GM23338 (cell line): ENCODE results near the gene ATCAY. TPM values are rescaled to one million over a fixed set of nuclear protein-coding genes. Genes with fewer than 3 reads are reported as not detected.

Source experiments
- ATAC-seq: fragments of 200-7000 bp; cut with Tn5 transposase; 3 replicates; pipeline ENCODE4 v1.9.1; 2020
- DNase-seq: peaks from one replicate; pipeline ENCODE4 v3.0.0-alpha.2; 2015; ENCODE audit warnings: low spot score
- H2AFZ ChIP-seq: fragments of 200-600 bp; sonication (generic); 2 replicates; pipeline ENCODE4 v1.8.0; 2016; ENCODE audit warnings: antibody characterized with exemption, mild to moderate bottlenecking, moderate library complexity
- H3F3A ChIP-seq: fragments of 200-600 bp; sonication (generic); replicated peaks from 2 replicates; pipeline ENCODE4 v1.8.0; 2017; ENCODE audit warnings: antibody characterized with exemption, mixed run types, low read depth
- H3K27ac ChIP-seq: fragments of 200-600 bp; sonication (generic); 2 replicates; pipeline ENCODE4 v1.6.1; 2016; ENCODE audit warnings: low read depth
- H3K27me3 ChIP-seq: fragments of 200-600 bp; sonication (generic); 2 replicates; pipeline ENCODE4 v1.8.0; 2016; ENCODE audit warnings: mild to moderate bottlenecking, mixed run types, moderate library complexity; ENCODE audit not compliant: insufficient read depth
- H3K36me3 ChIP-seq: fragments of 200-600 bp; sonication (generic); 2 replicates; pipeline ENCODE4 v1.8.0; 2016; ENCODE audit warnings: mild to moderate bottlenecking; ENCODE audit not compliant: insufficient read depth
- H3K4me1 ChIP-seq: fragments of 200-600 bp; sonication (generic); 2 replicates; pipeline ENCODE4 v1.8.0; 2016; ENCODE audit warnings: mild to moderate bottlenecking, moderate library complexity; ENCODE audit not compliant: insufficient read depth
- H3K4me2 ChIP-seq: fragments of 200-600 bp; sonication (generic); 2 replicates; pipeline ENCODE4 v1.7.1; 2017; ENCODE audit warnings: mixed run types
- H3K4me3 ChIP-seq: fragments of 200-600 bp; sonication (generic); 2 replicates; pipeline ENCODE4 v1.6.1; 2016; ENCODE audit warnings: mixed run types
- H3K79me2 ChIP-seq: fragments of 200-600 bp; sonication (generic); replicated peaks from 2 replicates; pipeline ENCODE4 v1.8.0; 2017; ENCODE audit warnings: mild to moderate bottlenecking; ENCODE audit not compliant: insufficient read depth
- H3K9me2 ChIP-seq: fragments of 200-600 bp; sonication (generic); 2 replicates; pipeline ENCODE4 v1.8.0; 2017; ENCODE audit not compliant: insufficient read depth
- H4K20me1 ChIP-seq: fragments of 200-600 bp; sonication (generic); replicated peaks from 2 replicates; pipeline ENCODE4 v1.8.0; 2017; ENCODE audit warnings: mild to moderate bottlenecking; ENCODE audit not compliant: insufficient read depth
- H3K27ac Mint-ChIP-seq: 2 replicates; pipeline ENCODE4 v1.8.0; 2020; ENCODE audit warnings: inconsistent platforms, mild to moderate bottlenecking, moderate library complexity, mixed read lengths
- H3K27me3 Mint-ChIP-seq: 3 replicates; pipeline ENCODE4 v1.8.0; 2022; ENCODE audit warnings: low read depth, mild to moderate bottlenecking, moderate library complexity, mixed read lengths, inconsistent platforms; ENCODE audit not compliant: insufficient read depth, poor library complexity
- H3K36me3 Mint-ChIP-seq: 3 replicates; pipeline ENCODE4 v1.8.0; 2021; ENCODE audit warnings: low read depth, mild to moderate bottlenecking, inconsistent platforms, moderate library complexity, mixed read lengths
- H3K4me1 Mint-ChIP-seq: 3 replicates; pipeline ENCODE4 v1.8.0; 2020; ENCODE audit warnings: mild to moderate bottlenecking, inconsistent platforms, mixed read lengths
- H3K4me3 Mint-ChIP-seq: 3 replicates; pipeline ENCODE4 v1.8.0; 2021; ENCODE audit warnings: moderate library complexity, mild to moderate bottlenecking, inconsistent platforms, mixed read lengths
- H3K9me3 Mint-ChIP-seq: 3 replicates; pipeline ENCODE4 v1.8.0; 2020; ENCODE audit warnings: moderate library complexity, mild to moderate bottlenecking, inconsistent platforms, mixed read lengths
- CREB1 ChIP-seq: fragments of 250-450 bp; sonication (Bioruptor Pico); IDR thresholded peaks from 2 replicates; pipeline ENCODE4 v1.5.0; 2020; ENCODE audit warnings: low read depth, mild to moderate bottlenecking, moderate library complexity
- EZH2 ChIP-seq: fragments of 200-600 bp; sonication (generic); IDR thresholded peaks from one replicate; pipeline ENCODE4 v1.8.0; 2017; ENCODE audit warnings: antibody characterized with exemption, mild to moderate bottlenecking, low read depth; ENCODE audit not compliant: unreplicated experiment
- EZH2phosphoT487 ChIP-seq: fragments of 200-600 bp; sonication (generic); IDR thresholded peaks from one replicate; pipeline ENCODE4 v1.8.1; 2018; ENCODE audit warnings: antibody characterized with exemption; ENCODE audit not compliant: unreplicated experiment
- JUNB ChIP-seq: IDR thresholded peaks from one replicate; pipeline ENCODE4 v1.6.1; 2016; ENCODE audit warnings: antibody characterized with exemption; ENCODE audit not compliant: unreplicated experiment
- NANOG ChIP-seq: IDR thresholded peaks from 2 replicates; pipeline ENCODE4 v1.6.1; 2016; ENCODE audit warnings: antibody characterized with exemption, borderline replicate concordance
- POLR2AphosphoS5 ChIP-seq: IDR thresholded peaks from 2 replicates; pipeline ENCODE4 v1.6.1; 2016; ENCODE audit warnings: antibody characterized with exemption, low read depth
- STAT1 ChIP-seq: IDR thresholded peaks from one replicate; pipeline ENCODE4 v1.6.1; 2016; ENCODE audit warnings: antibody characterized with exemption; ENCODE audit not compliant: unreplicated experiment
- ZNF114 ChIP-seq: fragments of 250-450 bp; sonication (Bioruptor Pico); IDR thresholded peaks from 2 replicates; pipeline ENCODE4 v1.5.0; 2020; ENCODE audit warnings: mild to moderate bottlenecking, moderate library complexity
- ZNF331 ChIP-seq: fragments of 250-450 bp; sonication (Bioruptor Pico); IDR thresholded peaks from 2 replicates; pipeline ENCODE4 v1.5.0; 2020; ENCODE audit warnings: low read depth, mild to moderate bottlenecking, moderate library complexity
- polyA plus RNA-seq: library from polyadenylated mRNA; unstranded; fragments of >200 nt; fragmentation: Nextera tagmentation; extraction: Ambion mirVana; gene quantifications from 2 replicates; pipeline ENCODE4 v1.2.1, GENCODE V29; 2016
- total RNA-seq: library from RNA; depleted of rRNA; stranded (reverse); fragments of >200 nt; shearing (Covaris generic); gene quantifications from 2 replicates; pipeline ENCODE4 v1.2.3, GENCODE V29; 2014
- TF ChIP-seq, protein P1 (sequence below), 2 experiments: fragments of 200-600 bp in 1 of 2; sonication (generic) in 1 of 2; conservative IDR thresholded peaks; 2 replicates each; pipeline versions ENCODE4 v1.5.1 to v1.6.1; 2016 to 2017; ENCODE audit warnings: antibody characterized with exemption in 2 of 2, low read depth in 2 of 2, mild to moderate bottlenecking in 2 of 2, moderate library complexity in 1 of 2
- TF ChIP-seq, protein P2 (sequence below): IDR thresholded peaks from one replicate; pipeline ENCODE4 v1.6.1; 2018; ENCODE audit warnings: antibody characterized with exemption; ENCODE audit not compliant: unreplicated experiment
- TF ChIP-seq, protein P3 (sequence below): fragments of 250-450 bp; sonication (Bioruptor Pico); IDR thresholded peaks from 2 replicates; pipeline ENCODE4 v1.5.0; 2020; ENCODE audit warnings: mild to moderate bottlenecking, moderate library complexity
- TF ChIP-seq, protein P4 (sequence below): IDR thresholded peaks from 2 replicates; pipeline ENCODE4 v1.6.1; 2016; ENCODE audit warnings: antibody characterized with exemption

Gene ATCAY
- total and polyA plus RNA-seq, 2 experiments from 2014 or later = 16.9 to 45.7 TPM

DNA sequence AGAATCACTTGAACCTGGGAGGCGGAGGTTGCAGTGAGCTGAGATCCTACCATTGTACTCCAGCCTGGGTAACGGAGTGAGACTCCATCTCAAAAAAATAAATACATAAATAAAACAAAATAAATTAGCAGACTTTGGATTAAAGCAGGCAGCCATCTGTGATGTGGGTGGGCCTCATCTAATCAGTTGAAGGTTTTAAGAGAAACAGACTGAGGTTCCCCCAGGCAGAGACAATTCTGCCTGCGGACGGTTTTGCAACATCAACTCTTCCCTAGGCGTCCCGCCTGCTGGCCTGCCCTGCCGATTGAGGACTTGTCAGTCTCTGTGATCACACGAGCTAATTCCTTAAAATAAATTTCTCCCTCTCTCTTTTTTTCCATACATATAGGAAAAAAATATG lies 23.7 kb downstream of the ATCAY start:
- Histone ChIP-seq H4K20me1 (no peaks in the 10 kb centered on the region; the same call in none of the 2 replicates), H3K79me2 (no peaks in the 10 kb centered on the region), H2AFZ (no peak overlapping the region), H3K4me3 (no peak overlapping the region), H3K4me1 (no peaks in the 10 kb centered on the region), H3K27ac (no peak overlapping the region), H3K9me2 (no peaks in the 10 kb centered on the region), H3K4me2 (no peak overlapping the region), H3K27me3 (no peaks in the 10 kb centered on the region), H3K36me3 (peaks cover 7% of the 10 kb centered on the region; the same call in 1 of the 2 replicates), H3F3A (no peaks in the 10 kb centered on the region)
- H3K4me3 Mint-ChIP-seq = no peak overlapping the region
- H3K4me1 Mint-ChIP-seq = no peaks in the 10 kb centered on the region
- H3K36me3 Mint-ChIP-seq = peaks cover 16% of the 10 kb centered on the region
- H3K27me3 Mint-ChIP-seq = peaks cover 5% of the 10 kb centered on the region
- TF ChIP-seq, protein P1, sequence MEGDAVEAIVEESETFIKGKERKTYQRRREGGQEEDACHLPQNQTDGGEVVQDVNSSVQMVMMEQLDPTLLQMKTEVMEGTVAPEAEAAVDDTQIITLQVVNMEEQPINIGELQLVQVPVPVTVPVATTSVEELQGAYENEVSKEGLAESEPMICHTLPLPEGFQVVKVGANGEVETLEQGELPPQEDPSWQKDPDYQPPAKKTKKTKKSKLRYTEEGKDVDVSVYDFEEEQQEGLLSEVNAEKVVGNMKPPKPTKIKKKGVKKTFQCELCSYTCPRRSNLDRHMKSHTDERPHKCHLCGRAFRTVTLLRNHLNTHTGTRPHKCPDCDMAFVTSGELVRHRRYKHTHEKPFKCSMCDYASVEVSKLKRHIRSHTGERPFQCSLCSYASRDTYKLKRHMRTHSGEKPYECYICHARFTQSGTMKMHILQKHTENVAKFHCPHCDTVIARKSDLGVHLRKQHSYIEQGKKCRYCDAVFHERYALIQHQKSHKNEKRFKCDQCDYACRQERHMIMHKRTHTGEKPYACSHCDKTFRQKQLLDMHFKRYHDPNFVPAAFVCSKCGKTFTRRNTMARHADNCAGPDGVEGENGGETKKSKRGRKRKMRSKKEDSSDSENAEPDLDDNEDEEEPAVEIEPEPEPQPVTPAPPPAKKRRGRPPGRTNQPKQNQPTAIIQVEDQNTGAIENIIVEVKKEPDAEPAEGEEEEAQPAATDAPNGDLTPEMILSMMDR (conservative IDR thresholded peaks at IDR 0.05; ENCODE audit: low read depth in 2 of 2) = no peak
- TF ChIP-seq JUNB (no peak), CREB1 (CRISPR knock-in tag) (no peak), ZNF331 (CRISPR knock-in tag) (no peak), STAT1 (no peak), EZH2phosphoT487 (no peak), NANOG (no peak), EZH2 (no peak), ZNF114 (CRISPR knock-in tag) (no peak), POLR2AphosphoS5 (no peak)
- TF ChIP-seq, protein P2, sequence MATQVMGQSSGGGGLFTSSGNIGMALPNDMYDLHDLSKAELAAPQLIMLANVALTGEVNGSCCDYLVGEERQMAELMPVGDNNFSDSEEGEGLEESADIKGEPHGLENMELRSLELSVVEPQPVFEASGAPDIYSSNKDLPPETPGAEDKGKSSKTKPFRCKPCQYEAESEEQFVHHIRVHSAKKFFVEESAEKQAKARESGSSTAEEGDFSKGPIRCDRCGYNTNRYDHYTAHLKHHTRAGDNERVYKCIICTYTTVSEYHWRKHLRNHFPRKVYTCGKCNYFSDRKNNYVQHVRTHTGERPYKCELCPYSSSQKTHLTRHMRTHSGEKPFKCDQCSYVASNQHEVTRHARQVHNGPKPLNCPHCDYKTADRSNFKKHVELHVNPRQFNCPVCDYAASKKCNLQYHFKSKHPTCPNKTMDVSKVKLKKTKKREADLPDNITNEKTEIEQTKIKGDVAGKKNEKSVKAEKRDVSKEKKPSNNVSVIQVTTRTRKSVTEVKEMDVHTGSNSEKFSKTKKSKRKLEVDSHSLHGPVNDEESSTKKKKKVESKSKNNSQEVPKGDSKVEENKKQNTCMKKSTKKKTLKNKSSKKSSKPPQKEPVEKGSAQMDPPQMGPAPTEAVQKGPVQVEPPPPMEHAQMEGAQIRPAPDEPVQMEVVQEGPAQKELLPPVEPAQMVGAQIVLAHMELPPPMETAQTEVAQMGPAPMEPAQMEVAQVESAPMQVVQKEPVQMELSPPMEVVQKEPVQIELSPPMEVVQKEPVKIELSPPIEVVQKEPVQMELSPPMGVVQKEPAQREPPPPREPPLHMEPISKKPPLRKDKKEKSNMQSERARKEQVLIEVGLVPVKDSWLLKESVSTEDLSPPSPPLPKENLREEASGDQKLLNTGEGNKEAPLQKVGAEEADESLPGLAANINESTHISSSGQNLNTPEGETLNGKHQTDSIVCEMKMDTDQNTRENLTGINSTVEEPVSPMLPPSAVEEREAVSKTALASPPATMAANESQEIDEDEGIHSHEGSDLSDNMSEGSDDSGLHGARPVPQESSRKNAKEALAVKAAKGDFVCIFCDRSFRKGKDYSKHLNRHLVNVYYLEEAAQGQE = no peak
- TF ChIP-seq, protein P3, sequence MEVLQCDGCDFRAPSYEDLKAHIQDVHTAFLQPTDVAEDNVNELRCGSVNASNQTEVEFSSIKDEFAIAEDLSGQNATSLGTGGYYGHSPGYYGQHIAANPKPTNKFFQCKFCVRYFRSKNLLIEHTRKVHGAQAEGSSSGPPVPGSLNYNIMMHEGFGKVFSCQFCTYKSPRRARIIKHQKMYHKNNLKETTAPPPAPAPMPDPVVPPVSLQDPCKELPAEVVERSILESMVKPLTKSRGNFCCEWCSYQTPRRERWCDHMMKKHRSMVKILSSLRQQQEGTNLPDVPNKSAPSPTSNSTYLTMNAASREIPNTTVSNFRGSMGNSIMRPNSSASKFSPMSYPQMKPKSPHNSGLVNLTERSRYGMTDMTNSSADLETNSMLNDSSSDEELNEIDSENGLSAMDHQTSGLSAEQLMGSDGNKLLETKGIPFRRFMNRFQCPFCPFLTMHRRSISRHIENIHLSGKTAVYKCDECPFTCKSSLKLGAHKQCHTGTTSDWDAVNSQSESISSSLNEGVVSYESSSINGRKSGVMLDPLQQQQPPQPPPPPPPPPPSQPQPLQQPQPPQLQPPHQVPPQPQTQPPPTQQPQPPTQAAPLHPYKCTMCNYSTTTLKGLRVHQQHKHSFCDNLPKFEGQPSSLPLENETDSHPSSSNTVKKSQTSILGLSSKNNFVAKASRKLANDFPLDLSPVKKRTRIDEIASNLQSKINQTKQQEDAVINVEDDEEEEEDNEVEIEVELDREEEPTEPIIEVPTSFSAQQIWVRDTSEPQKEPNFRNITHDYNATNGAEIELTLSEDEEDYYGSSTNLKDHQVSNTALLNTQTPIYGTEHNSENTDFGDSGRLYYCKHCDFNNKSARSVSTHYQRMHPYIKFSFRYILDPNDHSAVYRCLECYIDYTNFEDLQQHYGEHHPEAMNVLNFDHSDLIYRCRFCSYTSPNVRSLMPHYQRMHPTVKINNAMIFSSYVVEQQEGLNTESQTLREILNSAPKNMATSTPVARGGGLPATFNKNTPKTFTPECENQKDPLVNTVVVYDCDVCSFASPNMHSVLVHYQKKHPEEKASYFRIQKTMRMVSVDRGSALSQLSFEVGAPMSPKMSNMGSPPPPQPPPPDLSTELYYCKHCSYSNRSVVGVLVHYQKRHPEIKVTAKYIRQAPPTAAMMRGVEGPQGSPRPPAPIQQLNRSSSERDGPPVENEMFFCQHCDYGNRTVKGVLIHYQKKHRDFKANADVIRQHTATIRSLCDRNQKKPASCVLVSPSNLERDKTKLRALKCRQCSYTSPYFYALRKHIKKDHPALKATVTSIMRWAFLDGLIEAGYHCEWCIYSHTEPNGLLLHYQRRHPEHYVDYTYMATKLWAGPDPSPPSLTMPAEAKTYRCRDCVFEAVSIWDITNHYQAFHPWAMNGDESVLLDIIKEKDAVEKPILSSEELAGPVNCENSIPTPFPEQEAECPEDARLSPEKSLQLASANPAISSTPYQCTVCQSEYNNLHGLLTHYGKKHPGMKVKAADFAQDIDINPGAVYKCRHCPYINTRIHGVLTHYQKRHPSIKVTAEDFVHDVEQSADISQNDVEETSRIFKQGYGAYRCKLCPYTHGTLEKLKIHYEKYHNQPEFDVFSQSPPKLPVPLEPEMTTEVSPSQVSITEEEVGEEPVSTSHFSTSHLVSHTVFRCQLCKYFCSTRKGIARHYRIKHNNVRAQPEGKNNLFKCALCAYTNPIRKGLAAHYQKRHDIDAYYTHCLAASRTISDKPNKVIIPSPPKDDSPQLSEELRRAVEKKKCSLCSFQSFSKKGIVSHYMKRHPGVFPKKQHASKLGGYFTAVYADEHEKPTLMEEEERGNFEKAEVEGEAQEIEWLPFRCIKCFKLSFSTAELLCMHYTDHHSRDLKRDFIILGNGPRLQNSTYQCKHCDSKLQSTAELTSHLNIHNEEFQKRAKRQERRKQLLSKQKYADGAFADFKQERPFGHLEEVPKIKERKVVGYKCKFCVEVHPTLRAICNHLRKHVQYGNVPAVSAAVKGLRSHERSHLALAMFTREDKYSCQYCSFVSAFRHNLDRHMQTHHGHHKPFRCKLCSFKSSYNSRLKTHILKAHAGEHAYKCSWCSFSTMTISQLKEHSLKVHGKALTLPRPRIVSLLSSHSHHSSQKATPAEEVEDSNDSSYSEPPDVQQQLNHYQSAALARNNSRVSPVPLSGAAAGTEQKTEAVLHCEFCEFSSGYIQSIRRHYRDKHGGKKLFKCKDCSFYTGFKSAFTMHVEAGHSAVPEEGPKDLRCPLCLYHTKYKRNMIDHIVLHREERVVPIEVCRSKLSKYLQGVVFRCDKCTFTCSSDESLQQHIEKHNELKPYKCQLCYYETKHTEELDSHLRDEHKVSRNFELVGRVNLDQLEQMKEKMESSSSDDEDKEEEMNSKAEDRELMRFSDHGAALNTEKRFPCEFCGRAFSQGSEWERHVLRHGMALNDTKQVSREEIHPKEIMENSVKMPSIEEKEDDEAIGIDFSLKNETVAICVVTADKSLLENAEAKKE (CRISPR knock-in tag) = no peak
- TF ChIP-seq, protein P4, sequence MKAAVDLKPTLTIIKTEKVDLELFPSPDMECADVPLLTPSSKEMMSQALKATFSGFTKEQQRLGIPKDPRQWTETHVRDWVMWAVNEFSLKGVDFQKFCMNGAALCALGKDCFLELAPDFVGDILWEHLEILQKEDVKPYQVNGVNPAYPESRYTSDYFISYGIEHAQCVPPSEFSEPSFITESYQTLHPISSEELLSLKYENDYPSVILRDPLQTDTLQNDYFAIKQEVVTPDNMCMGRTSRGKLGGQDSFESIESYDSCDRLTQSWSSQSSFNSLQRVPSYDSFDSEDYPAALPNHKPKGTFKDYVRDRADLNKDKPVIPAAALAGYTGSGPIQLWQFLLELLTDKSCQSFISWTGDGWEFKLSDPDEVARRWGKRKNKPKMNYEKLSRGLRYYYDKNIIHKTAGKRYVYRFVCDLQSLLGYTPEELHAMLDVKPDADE = no peak
- DNase-seq (no peak), ATAC-seq (no peak)
- H3K9me3 Mint-ChIP-seq = peaks cover 2% of the 10 kb centered on the region; the same call in 2 of the 3 replicates
- H3K27ac Mint-ChIP-seq = no peak overlapping the region
